Stimulated activated CD8-positive, alpha-beta memory T cell treated with anti-CD3 and anti-CD28 coated beads, Interleukin-7, amount 100 ng/mL, for 48 hours (primary cell): ENCODE data around the gene PRSS57.
"Not testable (repeated sequence)": the region's sequence is repeated elsewhere in the genome, so short reads cannot be mapped to it uniquely, and the experiment has no call there.

ENCODE experiments used
- DNase-seq, 2 donors: peaks; one replicate each; pipeline ENCODE4 v3.0.0-alpha.2; 2020; ENCODE audit warnings: low read depth in 1 of 2; ENCODE audit errors: extremely low read depth in 1 of 2

PRSS57 gene

DNA sequence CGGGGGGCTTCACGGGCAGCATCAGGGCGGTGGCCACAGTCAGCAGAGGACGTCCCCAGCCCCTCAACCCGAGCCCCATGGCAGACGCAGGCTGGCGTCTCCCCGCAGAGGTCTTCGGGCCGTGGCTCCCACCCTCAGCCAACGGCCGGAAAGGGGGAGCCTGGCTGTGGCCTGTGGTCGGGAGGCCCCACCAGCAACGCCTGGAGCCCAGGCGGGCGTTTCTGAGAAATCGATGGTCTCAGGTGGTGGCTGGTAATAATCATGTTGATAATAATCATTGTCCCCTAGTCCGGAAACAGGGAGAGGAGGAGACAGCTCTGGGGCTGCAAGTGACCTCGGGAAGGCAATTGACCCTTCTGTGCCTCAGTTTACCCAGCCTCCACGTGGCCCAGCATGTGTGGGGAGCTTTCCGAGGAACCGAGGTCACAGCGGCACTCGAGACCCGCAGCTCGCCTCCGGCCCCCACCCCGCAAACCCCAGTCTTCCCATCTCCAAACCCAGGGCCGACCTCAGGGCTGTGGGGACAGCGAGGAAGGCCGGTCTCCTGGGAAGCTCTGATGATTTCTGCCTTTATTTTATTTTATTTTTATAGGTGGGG is at the start of gene PRSS57:
PRSS57 (minus strand) TSS at position 101 of the 598 bp plus-strand sequence; CDS start at position 79, 22 bp downstream.
- DNase-seq, result no peak

DNA sequence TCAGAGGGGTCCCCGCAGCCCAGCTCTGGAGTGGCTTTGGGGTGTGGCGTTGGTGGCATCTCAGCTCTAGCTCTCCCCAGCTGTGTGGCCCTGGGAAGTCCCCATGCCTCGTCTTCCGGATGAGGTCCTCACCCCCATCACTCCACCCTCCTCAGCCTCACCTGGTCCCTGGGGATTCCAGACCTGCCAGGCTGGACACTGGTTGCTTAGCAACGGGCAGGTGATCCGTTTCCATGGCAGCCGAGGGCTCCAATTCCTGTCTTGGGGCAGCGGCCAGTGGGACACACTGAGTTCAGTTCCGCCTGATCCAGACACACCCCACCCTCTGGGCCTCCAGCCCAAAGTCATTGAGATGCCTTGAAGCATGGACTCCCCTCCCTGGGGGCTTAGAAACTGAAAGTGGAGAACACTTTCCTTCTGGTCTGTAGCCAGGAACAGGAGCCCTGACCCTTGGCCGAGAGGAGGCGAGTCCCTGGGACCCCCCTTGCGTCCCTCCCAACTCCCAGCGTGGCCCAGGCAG is 48.0 kb upstream of the PRSS57 start:
- no peak for DNase-seq

DNA sequence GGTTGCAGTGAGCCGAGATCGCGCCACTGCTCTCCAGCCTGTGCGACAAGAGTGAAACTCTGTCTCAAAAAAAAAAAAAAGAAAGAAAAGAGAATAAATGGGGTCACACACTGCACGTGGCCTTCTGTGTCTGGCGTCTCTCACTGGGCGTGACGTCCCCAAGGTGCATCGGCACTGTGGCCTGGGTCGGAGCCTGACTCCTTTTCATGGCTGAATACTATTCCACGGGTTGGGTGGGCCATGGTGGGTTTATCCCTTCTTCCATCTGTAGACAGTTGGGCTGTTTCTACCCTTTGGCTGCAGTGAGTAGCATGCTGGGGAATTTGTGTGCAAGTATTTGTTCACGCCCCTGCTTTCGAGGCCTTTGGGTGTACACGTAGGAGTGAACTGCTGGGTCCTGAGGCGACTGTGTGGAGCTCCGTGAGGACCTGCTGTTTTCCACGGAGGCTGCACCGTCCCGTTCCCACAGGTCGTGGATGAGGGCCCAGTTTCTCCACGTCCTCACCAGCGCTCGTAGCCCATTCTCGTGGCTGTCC is 47.4 kb upstream of the PRSS57 start:
- no peak for DNase-seq

DNA sequence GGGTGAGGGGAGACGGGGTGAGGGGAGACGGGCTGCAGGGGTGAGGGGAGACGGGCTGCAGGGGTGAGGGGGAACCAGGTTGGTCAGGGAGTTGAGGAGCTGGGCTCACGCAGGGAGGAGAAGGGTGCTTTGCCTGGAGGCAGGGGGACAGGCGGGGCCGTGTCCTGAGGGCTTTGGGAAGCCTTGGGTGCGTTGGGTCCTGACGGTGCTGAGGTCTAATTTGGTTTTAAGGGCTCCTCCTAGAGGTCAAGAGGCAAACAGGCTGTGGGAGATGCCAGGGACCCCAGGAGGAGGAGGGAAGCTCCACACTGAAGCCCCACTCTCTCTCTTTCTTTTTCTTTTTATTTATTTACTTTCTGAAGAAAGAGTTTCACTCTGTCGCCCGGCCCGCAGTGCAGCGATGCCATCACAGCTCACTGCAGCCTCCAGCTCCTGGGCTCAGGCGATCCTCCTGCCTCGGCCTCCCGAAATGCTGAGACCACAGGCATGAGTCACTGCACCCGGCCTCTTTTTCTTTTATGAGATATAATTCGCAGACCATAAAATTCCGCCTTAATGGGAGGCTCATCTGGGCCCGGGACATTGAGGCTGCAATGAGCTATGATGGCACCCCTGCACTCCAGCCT is 46.4 kb upstream of the PRSS57 start:
- no peak for DNase-seq

DNA sequence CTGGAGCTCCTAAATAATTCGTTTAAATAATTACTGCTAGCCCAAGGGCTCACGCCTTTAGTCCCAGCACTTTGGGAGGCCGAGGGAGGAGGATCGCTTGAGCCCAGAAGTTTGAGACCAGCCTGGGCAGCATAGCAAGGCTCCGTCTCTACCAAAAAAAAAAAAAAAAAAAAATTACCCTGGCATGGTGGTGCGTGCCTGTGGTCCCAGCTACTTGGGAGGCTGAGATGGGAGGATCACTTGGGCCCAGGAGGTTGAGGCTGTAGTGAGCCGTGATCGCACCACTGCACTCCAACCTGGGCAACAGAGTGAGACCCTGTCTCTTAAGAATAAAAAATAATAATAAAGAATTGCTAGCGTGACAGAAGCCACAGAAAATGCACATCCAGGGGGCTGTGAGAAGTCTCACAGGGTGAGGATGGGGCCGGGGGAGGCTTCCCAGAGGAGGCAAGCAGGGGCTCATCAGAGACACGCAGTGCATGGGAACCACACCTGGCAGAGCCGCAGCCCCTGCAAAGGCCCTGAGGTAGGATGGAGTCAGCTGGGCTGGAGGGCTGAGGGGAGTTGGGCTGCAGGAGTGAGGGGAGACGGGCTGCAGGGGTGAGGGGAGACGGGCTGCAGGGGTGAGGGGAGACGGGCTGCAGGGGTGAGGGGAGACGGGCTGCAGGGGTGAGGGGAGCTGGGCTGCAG is 45.7 kb upstream of the PRSS57 start:
- not testable (repeated sequence) for DNase-seq

DNA sequence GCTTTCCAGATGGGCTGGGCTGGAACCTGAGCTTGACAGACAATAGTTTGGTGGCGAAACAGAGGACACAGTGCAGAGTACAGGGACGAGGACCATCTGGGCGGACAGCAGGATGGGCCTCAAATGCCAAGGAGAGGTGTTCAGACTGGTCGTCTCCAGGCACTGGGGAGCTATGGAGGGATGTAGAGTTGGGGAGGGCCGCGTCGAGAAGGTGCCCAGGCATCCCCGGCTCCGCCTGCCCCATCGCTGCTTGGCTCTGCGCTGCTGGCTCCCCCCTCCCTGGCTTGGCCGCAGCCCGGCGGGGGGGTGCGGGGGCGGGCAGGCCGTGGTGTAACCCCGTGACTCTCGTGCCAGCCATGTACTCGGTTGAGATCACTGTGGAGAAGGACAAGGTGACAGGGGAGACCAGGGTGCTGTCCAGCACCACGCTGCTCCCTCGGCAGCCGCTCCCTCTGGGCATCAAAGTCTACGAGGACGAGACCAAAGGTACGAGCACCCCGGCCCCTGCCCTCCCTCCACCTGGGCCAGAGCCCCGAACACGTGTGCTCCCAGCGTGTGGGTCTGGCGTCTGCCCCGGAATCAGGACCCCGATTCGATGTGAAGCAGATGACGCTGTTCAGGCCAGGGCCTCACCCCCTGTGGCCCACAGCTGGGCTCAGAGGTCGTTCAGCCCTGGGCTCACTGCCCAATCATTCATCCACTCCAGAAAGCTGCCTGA is 44.9 kb upstream of the PRSS57 start:
- no peak for DNase-seq

DNA sequence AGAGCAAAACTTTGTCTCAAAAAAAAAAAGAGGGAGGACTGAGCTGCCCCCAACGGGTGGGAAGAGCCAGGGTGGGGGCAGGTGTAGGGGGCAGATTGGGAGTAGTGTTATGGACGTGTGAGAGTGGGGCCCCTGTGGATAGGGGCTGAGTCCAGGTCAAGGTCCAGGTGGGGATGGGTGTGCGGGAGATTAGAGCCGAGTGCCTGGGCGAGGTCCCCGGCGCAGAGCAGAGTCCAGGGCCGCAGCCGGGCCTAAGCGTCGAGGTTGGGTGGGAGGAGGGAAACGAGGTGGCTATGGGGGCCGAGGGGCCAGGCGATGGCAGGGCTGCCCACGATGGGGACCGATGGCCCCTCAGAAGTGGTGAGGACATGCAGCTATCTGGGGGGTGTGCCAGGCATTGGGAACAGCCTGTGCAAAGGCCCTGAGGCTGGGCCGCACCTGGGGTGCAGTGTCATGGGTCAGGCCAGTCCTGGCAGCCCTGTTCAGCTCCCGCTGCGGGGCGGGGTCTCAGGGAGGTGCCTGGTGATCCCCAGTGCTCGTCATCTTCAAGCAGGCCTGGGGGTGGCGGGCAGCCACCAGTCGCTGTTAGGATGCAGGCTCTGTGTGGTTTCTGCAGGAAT is 43.4 kb upstream of the PRSS57 start:
- DNase-seq, result no peak

DNA sequence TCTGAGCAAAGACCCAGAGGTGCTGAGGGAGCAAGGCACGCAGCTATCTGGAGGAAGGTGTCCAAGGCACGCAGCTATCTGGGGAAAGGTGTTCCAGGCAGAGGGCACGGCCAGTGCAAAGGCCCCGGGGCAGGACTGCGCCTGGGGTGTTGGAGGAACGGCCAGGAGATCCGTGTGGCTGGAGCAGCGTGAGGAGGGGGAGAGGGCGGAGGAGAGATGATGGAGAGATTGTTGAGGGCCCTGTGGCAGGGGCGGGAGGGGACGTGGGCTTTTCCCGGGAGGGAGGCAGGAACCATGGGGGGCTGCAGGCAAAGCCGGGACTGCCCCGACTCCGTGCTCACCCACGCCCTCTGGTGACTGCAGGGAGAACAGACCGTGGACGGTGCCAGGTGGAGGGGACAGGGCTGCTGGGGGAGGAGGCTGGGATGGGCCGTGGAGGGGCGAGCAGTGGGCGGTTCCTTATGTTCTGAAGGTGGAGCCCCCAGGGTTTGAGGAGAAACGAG is 42.4 kb upstream of the PRSS57 start:
- DNase-seq, result peak; percentile 20 to 32

DNA sequence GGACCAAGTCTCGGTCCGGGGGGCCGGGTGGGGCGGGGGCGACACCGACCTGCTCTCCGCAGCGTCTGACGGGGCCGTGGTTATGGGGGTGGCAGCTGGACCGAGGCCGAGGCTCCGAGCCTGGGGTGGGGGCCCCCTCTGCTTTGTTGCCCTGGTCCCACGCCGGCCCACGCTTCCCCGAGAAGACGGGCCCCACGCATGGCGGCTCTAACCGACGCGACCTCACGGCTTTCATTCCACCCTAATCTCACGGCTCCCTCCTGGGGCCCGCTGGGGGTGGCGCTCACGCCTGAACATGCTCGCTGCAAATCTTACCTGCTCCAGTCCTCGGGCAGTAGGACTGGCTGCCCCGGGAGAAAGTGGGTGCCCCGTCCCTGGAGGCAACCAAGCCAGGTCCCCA is 40.9 kb upstream of the PRSS57 start:
- DNase-seq, result no peak

DNA sequence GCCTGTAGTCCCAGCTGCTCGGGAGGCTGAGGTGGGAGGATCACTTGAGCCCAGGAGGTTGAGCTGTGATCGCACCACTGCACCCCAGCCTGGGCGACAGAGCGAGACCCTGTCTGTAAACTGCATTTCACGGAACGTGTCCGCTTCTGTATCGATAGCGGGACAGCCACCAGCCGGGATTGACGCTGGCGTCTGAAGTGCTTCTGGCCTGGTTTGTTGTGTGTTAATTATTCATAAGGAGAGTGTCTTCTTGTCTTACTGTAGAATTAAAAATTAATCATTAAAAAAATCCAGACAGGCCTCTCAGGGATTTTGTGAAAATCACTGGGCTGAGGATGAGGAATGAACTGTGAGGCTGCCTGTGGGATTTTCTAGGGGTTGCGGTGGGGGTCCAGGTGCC is 39.5 kb upstream of the PRSS57 start:
- no peak for DNase-seq

DNA sequence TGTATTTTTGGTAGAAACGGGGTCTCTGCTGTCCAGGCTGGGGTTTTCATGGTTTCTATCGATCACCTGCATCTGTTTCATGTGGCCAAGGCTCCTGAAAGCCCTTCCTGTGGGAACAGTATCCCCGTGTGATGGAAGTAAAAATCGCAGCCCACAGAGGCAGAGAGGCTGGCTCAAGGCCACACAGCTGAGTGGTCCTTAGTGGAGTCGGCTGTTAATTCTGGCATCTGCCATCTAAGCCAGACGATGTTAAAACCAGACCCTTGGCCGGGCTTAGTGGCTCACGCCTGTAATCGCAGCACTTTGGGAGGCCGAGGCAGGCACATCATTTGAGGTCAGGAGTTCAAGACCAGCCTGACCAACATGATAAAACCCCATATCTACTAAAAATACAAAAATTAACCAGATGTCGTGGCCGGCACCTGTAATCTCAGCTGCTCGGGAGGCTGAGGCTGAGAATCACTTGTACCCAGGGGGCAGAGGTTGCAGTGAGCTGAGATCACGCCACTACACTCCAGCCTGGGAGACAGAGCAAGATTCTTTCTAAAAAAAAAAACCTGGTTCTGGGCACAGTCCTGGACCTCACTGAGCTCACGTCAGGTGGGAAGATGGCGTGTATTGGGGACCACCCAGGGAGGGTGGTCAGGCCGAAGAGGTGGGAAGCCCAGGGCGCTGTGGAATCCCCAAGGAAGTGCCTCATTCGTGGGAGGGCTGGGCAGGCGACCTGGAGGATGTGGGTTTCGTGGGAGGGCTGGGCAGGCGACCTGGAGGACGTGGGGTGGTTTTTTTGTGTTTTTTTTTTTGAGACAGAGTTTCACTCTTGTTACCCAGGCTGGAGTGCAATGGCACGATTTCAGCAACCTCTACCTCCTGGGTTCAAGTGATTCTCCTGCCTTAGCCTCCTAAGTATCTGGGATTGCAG is 37.2 kb upstream of the PRSS57 start:
- DNase-seq, result no peak

DNA sequence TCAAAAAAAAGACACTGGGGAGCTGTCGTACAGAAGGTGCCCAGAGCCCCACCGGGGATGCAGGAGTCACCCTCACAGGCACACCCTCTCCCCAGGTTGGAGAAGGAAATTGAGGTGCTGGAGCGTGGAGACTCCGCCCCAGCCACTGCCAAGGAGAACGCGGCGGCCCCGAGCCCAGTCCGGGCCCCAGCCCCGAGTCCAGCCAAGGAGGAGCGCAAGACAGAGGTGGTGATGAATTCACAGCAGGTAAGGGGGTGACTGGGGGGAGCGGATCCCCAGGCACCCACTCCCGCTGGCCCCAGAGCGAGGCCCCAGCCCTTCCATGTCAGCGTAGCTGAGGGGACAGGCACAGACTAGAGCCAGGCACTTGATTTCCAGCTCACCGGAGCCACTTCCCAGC is 35.7 kb upstream of the PRSS57 start:
- no peak for DNase-seq

DNA sequence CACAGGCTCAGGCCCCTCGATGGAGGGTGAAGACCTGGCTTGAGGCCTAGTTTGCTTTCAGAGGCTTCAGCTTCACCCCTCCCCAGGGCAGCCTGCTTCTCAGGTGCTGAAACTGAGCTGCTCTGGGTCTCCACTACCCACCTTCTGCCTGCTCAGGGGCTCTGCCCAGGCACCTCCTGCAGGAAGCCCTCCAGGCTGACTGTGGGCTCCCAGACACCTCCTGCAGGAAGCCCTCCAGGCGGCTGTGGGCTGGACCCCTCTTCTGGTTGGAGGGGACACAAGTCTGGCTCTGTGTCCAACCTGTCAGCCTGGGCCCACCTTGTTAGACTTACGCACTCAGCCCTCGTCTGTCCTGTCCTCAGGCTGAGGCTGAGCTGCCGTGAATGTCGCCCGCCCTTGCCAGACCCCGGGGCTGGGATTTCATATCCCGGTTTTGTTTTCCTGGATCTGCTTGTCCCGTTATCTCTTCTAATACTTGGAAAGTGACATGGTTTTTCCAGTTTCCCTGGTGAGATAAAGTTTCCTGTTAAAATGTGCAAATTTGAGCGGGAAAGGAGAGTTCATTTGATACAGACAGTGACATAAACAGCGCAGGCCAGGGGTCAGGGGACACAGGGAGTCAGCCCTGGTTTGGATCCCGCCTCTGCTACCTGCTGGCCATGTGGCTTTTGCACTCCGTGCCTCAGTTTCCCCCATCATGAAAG is 34.9 kb upstream of the PRSS57 start:
- no peak for DNase-seq

DNA sequence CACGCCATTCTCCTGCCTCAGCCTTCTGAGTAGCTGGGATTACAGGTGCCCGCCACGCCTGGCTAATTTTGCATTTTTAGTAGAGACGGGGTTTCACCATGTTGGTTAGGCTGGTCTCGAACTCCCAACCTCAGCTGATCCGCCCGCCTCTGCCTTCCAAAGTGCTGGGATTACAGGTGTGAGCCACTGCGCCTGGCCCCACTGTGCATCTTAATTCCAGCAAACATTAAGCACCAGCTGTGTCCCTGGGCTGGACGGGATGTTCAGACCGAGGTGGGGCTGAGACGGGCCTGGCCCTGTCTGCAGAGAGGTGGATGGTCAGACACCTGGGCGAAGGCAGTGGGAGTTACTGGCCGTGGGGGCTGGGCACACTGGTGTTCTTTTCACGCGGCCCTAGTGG is 34.3 kb upstream of the PRSS57 start:
- not testable (repeated sequence) for DNase-seq

DNA sequence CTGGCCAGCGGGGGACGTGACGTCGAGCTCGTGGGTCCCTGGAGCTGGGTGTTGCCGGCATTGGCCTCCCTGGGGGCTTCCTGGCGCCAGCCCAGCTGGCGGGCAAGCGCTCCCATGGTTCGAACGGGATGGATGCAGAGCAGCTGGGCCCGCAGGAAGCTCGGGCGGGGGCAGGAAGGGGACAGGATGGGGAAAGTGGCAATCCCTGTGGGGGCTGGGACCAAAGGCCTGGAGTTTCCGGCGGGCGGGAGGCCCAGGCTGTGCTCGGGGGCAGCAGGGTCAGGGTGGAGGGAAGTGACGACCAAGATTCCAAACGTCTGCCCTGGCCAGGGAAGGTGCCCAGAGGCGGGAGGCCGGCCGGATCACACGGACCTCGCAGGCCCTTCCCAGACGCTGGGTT is 32.8 kb upstream of the PRSS57 start:
- no peak for DNase-seq

DNA sequence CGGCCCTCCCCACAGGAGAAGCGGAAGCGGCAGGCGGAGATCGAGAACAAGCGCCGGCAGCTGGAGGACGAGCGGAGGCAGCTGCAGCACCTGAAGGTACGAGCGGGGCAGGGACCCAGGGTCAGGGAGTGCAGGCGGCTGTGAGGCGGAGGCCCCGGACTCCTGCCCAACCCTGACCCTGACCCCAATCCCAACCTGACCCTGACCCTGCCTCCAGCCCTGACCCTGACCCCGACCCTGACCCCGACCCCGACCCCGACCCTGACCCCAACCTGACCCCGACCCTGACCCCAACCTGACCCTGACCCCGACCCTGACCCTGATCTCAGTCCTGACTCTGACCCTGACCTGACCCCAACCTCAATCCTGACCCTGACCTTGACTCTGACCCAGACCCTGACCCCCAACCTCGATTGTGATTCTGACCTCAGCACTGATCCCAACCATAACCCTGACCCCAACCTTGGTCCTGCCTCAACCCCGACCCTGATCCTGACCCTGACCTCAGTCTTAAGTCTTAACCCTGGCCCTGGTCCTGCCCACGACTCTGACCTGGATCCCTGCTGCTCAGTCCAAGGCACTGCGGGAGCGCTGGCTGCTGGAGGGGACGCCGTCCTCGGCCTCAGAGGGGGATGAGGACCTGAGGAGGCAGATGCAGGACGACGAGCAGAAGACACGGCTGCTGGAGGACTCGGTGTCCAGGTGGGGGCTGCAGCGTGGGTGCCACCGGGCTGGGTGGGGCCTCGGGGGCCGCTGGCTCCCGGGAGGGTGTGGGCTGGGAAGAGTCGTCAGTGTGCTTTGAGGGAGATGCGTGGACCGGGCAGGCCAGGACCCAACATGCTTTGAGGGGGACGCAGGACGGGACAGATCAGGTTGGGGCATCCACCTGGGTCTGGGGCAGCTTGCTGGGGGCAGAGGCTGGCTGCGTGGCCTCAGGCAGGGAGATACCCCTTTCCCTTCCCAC is 32.0 kb upstream of the PRSS57 start:
- no peak for DNase-seq

DNA sequence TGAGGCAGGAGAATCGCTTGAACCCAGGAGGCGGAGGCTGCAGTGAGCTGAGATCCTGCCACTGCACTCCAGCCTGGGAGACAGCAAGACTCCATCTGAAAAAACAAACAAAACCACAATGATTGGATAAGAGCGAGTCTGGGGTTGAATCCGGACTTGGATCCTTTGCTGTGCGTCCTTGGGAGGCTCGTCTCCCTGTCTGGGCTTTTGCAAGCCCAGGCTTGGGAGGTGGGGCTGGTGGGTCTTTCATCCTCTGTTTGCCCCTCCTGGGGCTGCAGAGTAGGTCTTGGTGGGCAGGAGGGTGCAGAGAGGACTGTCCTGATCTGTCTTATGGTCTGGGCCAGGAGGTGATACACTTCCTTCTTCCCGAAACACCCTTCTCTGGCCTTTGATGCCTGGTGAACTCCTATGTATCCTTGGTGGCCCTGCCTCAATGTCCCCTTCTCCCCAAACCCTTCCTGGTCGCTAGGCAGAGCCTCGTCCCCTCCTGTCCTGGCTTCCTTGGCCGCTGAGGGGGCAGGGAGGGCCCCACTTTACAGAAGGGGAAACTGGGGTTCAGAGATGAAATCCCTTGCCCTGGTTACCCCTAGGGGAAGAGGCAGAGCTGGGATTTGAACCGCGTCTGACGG is 30.3 kb upstream of the PRSS57 start:
- DNase-seq, result no peak
